CD4-positive, alpha-beta T cell treated with Interleukin-6 for 4 hours (primary cell): ENCODE data around the gene UBAC2.
"Not testable (repeated sequence)": the region's sequence is repeated elsewhere in the genome, so short reads cannot be mapped to it uniquely, and the experiment has no call there.

Experiments used
- DNase-seq: peaks from one replicate; pipeline ENCODE4 v3.0.0-alpha.2; 2020; ENCODE audit warnings: mixed read lengths

The UBAC2 gene

GRCh38 chr13:99382428-99383133, 181.9 kb downstream of the UBAC2 start:
- DNase-seq = peak; percentile 64

- DNase-seq = peak; percentile 38
These were observed 182.9 kb downstream of the UBAC2 start for GRCh38 chr13:99383511-99383921.

GRCh38 chr13:99383946-99384345, 183.3 kb downstream of the UBAC2 start:
- DNase-seq = no peak

GRCh38 chr13:99384468-99384867, 183.8 kb downstream of the UBAC2 start:
- peak; percentile 71 for DNase-seq

GRCh38 chr13:99385161-99385560, 184.5 kb downstream of the UBAC2 start:
- DNase-seq = no peak

- DNase-seq = no peak
These were observed 185.3 kb downstream of the UBAC2 start for GRCh38 chr13:99385940-99386339.

- DNase-seq = no peak
These were observed 185.8 kb downstream of the UBAC2 start for GRCh38 chr13:99386495-99386894.

- peak; percentile 94 for DNase-seq
These were observed 186.5 kb downstream of the UBAC2 start for GRCh38 chr13:99386911-99387788.

- DNase-seq = peak; percentile 0
These were observed 187.8 kb downstream of the UBAC2 start for GRCh38 chr13:99388334-99388923.

- DNase-seq = not testable (repeated sequence)
These were observed 188.4 kb downstream of the UBAC2 start for GRCh38 chr13:99389094-99389493.

- peak; percentile 2 for DNase-seq
These were observed 189.1 kb downstream of the UBAC2 start for GRCh38 chr13:99389520-99390304.

GRCh38 chr13:99390601-99391000, 189.9 kb downstream of the UBAC2 start:
- peak; percentile 1 for DNase-seq

GRCh38 chr13:99391781-99392469, 191.3 kb downstream of the UBAC2 start:
- no peak for DNase-seq

GRCh38 chr13:99392470-99393135, 191.9 kb downstream of the UBAC2 start:
- DNase-seq = no peak

GRCh38 chr13:99393391-99393790, 192.7 kb downstream of the UBAC2 start:
- not testable (repeated sequence) for DNase-seq

- peak; percentile 1 for DNase-seq
These were observed 193.4 kb downstream of the UBAC2 start for GRCh38 chr13:99393791-99394735.

GRCh38 chr13:99395436-99395835, 194.8 kb downstream of the UBAC2 start:
- no peak for DNase-seq

GRCh38 chr13:99396446-99396845, 195.8 kb downstream of the UBAC2 start:
- DNase-seq = peak; percentile 1

- DNase-seq = no peak
These were observed 197.4 kb downstream of the UBAC2 start for GRCh38 chr13:99398071-99398470.

GRCh38 chr13:99398916-99399622, 198.4 kb downstream of the UBAC2 start:
- DNase-seq = no peak
